Neural cell (in vitro differentiated cells): ENCODE measurements around the gene LUC7L2.

Experiments used
- CTCF ChIP-seq: fragments of 450-650 bp; IDR thresholded peaks from 2 replicates; pipeline ENCODE4 v1.5.1; 2014; ENCODE audit warnings: antibody characterized with exemption, mild to moderate bottlenecking, moderate library complexity; ENCODE audit not compliant: poor library complexity, severe bottlenecking
- EP300 ChIP-seq: fragments of 450-650 bp; conservative IDR thresholded peaks from 2 replicates; pipeline ENCODE4 v1.6.1; 2014; ENCODE audit warnings: antibody characterized with exemption, mild to moderate bottlenecking, moderate library complexity; ENCODE audit not compliant: poor library complexity, severe bottlenecking
- EZH2 ChIP-seq: fragments of 200-600, 300-800 bp; shearing (Covaris generic), sonication (generic); IDR thresholded peaks from 2 replicates; pipeline ENCODE4 v1.6.1; 2014; ENCODE audit warnings: antibody characterized with exemption, low read length, borderline replicate concordance, mild to moderate bottlenecking; ENCODE audit not compliant: insufficient read depth, poor library complexity, severe bottlenecking
- POLR2AphosphoS5 ChIP-seq: IDR thresholded peaks from 2 replicates; pipeline ENCODE4 v1.6.1; 2012
- SMC3 ChIP-seq: fragments of 450-650 bp; conservative IDR thresholded peaks from 2 replicates; pipeline ENCODE4 v1.6.1; 2014; ENCODE audit warnings: antibody characterized with exemption, mild to moderate bottlenecking, moderate library complexity; ENCODE audit not compliant: poor library complexity

DNA sequence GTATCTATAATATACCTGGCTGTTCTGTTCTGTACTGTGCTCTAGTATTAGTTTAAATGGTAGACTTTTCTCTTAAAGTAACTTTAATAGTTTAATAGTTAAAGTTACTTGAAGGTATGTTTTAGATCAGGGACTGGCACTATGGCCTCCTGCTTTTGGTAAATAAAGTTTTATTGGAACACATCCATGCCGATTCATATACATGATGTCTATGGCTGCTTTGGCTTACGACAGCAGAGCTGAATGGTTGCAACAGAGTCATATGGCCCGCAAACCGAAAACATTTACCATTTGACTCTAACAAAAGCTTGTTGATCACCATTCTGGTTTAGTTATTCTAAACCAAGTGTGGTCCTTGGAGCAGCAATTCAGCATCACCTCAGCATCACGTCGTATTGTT lies 6.7 kb downstream of the LUC7L2 start:
- TF ChIP-seq CTCF = no peak
- no peak for TF ChIP-seq POLR2AphosphoS5
- no peak for TF ChIP-seq EZH2
- no peak for TF ChIP-seq EP300
- no peak for TF ChIP-seq SMC3
